K562 (cell line): ENCODE results near the gene HSPB6. TPM values are rescaled to one million over a fixed set of nuclear protein-coding genes. Genes with fewer than 3 reads are reported as not detected.

Source experiments
- CBX2 ChIP-seq: fragments of 200-600 bp; sonication (generic); IDR thresholded peaks from one replicate; pipeline ENCODE4 v1.6.1; 2012; ENCODE audit warnings: mild to moderate bottlenecking, low read length, inconsistent platforms; ENCODE audit not compliant: insufficient read depth, poor library complexity, severe bottlenecking
- EZH2 ChIP-seq: IDR thresholded peaks from 2 replicates; pipeline ENCODE4 v1.6.1; 2012; ENCODE audit warnings: low read depth, mild to moderate bottlenecking, inconsistent platforms, low read length, borderline replicate concordance
- FOXK1 ChIP-seq: sonication (generic); formaldehyde crosslinking; IDR thresholded peaks from 2 replicates; pipeline ENCODE4 v1.8.0; 2022; ENCODE audit warnings: missing genetic modification reagents, mild to moderate bottlenecking, borderline replicate concordance
- HDAC8 ChIP-seq: fragments of 450-650 bp; IDR thresholded peaks from 2 replicates; pipeline ENCODE4 v1.6.1; 2016; ENCODE audit warnings: mild to moderate bottlenecking, missing genetic modification characterization, moderate library complexity, missing compliant biosample characterization
- NCOA4 ChIP-seq: fragments of 450-650 bp; IDR thresholded peaks from 2 replicates; pipeline ENCODE4 v1.6.1; 2018; ENCODE audit warnings: mild to moderate bottlenecking; ENCODE audit not compliant: partially characterized antibody
- NFYB ChIP-seq: IDR thresholded peaks from 2 replicates; pipeline ENCODE4 v1.6.1; 2011; ENCODE audit warnings: mild to moderate bottlenecking, moderate library complexity; ENCODE audit not compliant: insufficient read length; ENCODE audit errors: extremely low read depth
- PYGO2 ChIP-seq: fragments of 450-650 bp; IDR thresholded peaks from 2 replicates; pipeline ENCODE4 v1.6.1; 2016; ENCODE audit warnings: mild to moderate bottlenecking, missing genetic modification characterization, moderate library complexity, missing compliant biosample characterization
- RBM15 ChIP-seq: fragments of 200-400 bp; formaldehyde crosslinking; IDR thresholded peaks from 2 replicates; pipeline ENCODE4 v1.6.1; 2018; ENCODE audit warnings: mild to moderate bottlenecking, low read length, moderate library complexity; ENCODE audit not compliant: insufficient read depth
- SAP30 ChIP-seq: fragments of 200-600 bp; sonication (generic); IDR thresholded peaks from 2 replicates; pipeline ENCODE4 v1.6.1; 2012; ENCODE audit warnings: borderline replicate concordance, low read depth, mild to moderate bottlenecking, moderate library complexity, low read length, control low read depth, inconsistent platforms; ENCODE audit not compliant: insufficient read depth, poor library complexity, severe bottlenecking
- SMAD2 ChIP-seq: fragments of 150-350 bp; IDR thresholded peaks from 2 replicates; pipeline ENCODE4 v1.6.1; 2014; ENCODE audit warnings: low read depth, mild to moderate bottlenecking, low read length
- ZNF143 ChIP-seq: sonication (generic); formaldehyde crosslinking; IDR thresholded peaks from 2 replicates; pipeline ENCODE4 v1.9.0; 2022; ENCODE audit warnings: mild to moderate bottlenecking, missing genetic modification reagents
- ZNF707 ChIP-seq: fragments of 250-450 bp; sonication (Bioruptor Pico); conservative IDR thresholded peaks from 2 replicates; pipeline ENCODE4 v1.8.0; 2022; ENCODE audit warnings: inconsistent platforms, mild to moderate bottlenecking, moderate library complexity
- ZNF717 ChIP-seq: fragments of 250-450 bp; sonication (Bioruptor Pico); IDR thresholded peaks from 2 replicates; pipeline ENCODE4 v1.5.0; 2021
- polyA plus RNA-seq, 8 experiments: library from polyadenylated mRNA; depleted of rRNA in 4 of 8; stranded (reverse) in 5 of 8; unstranded in 3 of 8; fragments of >200 nt; fragmentation: Nextera tagmentation in 2 of 8; fragmentation: Illumina TruSeq in 1 of 8; extraction: Ambion mirVana in 2 of 8; extraction: Trizol in 1 of 8; gene quantifications; 2 replicates each; pipeline versions ENCODE4 v1.2.1 to v1.2.3, GENCODE V29; 2011 to 2014; ENCODE audit warnings: inconsistent platforms in 1 of 8, missing spikeins in 1 of 8
- total RNA-seq, 7 experiments: library from RNA; depleted of rRNA in 6 of 7; stranded (reverse); fragments of >200 nt in 6 of 7; fragmentation: Illumina TruSeq in 2 of 7; extraction: Trizol in 2 of 7; gene quantifications; 2 replicates each; pipeline versions ENCODE4 v1.2.1 to v1.2.3, GENCODE V29; 2011 to 2021; ENCODE audit warnings: low replicate concordance in 1 of 7
- TF ChIP-seq, protein P1 (sequence below): sonication (generic); formaldehyde crosslinking; IDR thresholded peaks from 2 replicates; pipeline ENCODE4 v1.8.1; 2023; ENCODE audit warnings: mild to moderate bottlenecking, missing genetic modification reagents, moderate library complexity
- TF ChIP-seq, protein P2 (sequence below), 2 experiments: fragments of 200-800 bp in 1 of 2; sonication (Bioruptor generic) in 1 of 2; sonication (generic) in 1 of 2; formaldehyde crosslinking in 1 of 2; IDR thresholded peaks in 1 of 2; conservative IDR thresholded peaks in 1 of 2; 2 replicates each; pipeline versions ENCODE4 v1.5.0 to v1.6.1; 2016 to 2020; ENCODE audit warnings: missing compliant biosample characterization in 1 of 2, missing genetic modification characterization in 1 of 2, missing genetic modification reagents in 1 of 2
- TF ChIP-seq, protein P3 (sequence below), 2 experiments: fragments of 450-650 bp; conservative IDR thresholded peaks; 2 replicates each; pipeline ENCODE4 v1.6.1; 2017; ENCODE audit warnings: mild to moderate bottlenecking in 2 of 2, moderate library complexity in 2 of 2
- TF ChIP-seq, protein P4 (sequence below): fragments of 250-450 bp; sonication (Bioruptor Pico); IDR thresholded peaks from 2 replicates; pipeline ENCODE4 v1.8.0; 2021; ENCODE audit warnings: moderate library complexity, mild to moderate bottlenecking, inconsistent platforms

HSPB6 gene
- total and polyA plus RNA-seq, 9 of the 15 experiments (the other 6 are each of a cell fraction or from before 2014, with no cell fraction given) = 0.55 TPM; not detected in 8

DNA sequence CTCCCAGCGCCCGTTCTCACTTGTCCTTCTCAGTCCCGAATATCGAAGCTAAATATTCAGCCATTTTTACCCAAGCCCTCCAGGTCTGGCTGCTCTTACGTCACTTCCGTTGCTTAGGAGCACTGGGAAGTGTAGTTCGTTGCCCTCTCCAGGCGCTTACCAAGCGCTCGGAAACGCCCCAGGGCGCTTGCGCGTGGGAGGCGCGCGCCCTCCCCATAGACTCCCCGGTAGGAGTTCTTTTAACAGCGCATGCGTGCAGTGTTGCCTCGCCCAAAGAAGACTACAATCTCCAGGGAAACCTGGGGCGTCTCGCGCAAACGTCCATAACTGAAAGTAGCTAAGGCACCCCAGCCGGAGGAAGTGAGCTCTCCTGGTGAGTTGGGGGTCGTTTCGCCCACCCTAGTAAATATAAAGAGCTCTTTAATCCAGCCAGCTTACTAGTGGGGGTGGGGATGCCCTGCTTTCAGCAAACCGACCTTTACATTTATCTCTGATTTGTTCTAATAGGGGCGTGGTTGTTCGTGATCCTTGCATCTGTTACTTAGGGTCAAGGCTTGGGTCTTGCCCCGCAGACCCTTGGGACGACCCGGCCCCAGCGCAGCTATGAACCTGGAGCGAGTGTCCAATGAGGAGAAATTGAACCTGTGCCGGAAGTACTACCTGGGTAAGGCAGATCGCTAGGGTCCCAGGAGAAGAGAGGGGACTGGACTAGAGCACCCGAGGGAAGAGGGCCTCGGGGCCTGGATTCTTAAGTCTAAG, 11.3 kb downstream of the HSPB6 start, which contains the start of the genes PSENEN and U2AF1L4 (continued):
- TF ChIP-seq HDAC8 (tag) (no peak), RBM15 (no peak), PYGO2 (tag) (no peak), SMAD2 (no peak), ZNF707 (no peak), SAP30 (peak; percentile 74), CBX2 (no peak), ZNF717 (CRISPR knock-in tag) (no peak), FOXK1 (CRISPR knock-in tag) (0 out of 2 replicates have a peak, but pooled peaks have one; percentile 24), EZH2 (no peak), ZNF143 (peak; percentile 87), NCOA4 (no peak), NFYB (no peak)
- TF ChIP-seq, protein P1, sequence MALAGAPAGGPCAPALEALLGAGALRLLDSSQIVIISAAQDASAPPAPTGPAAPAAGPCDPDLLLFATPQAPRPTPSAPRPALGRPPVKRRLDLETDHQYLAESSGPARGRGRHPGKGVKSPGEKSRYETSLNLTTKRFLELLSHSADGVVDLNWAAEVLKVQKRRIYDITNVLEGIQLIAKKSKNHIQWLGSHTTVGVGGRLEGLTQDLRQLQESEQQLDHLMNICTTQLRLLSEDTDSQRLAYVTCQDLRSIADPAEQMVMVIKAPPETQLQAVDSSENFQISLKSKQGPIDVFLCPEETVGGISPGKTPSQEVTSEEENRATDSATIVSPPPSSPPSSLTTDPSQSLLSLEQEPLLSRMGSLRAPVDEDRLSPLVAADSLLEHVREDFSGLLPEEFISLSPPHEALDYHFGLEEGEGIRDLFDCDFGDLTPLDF (CRISPR knock-in tag) = no peak
- TF ChIP-seq, protein P2, sequence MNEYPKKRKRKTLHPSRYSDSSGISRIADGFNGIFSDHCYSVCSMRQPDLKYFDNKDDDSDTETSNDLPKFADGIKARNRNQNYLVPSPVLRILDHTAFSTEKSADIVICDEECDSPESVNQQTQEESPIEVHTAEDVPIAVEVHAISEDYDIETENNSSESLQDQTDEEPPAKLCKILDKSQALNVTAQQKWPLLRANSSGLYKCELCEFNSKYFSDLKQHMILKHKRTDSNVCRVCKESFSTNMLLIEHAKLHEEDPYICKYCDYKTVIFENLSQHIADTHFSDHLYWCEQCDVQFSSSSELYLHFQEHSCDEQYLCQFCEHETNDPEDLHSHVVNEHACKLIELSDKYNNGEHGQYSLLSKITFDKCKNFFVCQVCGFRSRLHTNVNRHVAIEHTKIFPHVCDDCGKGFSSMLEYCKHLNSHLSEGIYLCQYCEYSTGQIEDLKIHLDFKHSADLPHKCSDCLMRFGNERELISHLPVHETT (CRISPR knock-in tag; conservative IDR thresholded peaks at IDR 0.05 in 1 of 2, IDR thresholded peaks at IDR 0.05 in 1 of 2) = peak in 1 of 2 experiments; percentile 2; a peak in 1 of 4 replicates
- TF ChIP-seq, protein P3, sequence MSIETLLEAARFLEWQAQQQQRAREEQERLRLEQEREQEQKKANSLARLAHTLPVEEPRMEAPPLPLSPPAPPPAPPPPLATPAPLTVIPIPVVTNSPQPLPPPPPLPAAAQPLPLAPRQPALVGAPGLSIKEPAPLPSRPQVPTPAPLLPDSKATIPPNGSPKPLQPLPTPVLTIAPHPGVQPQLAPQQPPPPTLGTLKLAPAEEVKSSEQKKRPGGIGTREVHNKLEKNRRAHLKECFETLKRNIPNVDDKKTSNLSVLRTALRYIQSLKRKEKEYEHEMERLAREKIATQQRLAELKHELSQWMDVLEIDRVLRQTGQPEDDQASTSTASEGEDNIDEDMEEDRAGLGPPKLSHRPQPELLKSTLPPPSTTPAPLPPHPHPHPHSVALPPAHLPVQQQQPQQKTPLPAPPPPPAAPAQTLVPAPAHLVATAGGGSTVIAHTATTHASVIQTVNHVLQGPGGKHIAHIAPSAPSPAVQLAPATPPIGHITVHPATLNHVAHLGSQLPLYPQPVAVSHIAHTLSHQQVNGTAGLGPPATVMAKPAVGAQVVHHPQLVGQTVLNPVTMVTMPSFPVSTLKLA (conservative IDR thresholded peaks at IDR 0.05) = peak in 1 of 2 experiments; percentile 20; a peak in 3 of 4 replicates
- TF ChIP-seq, protein P4, sequence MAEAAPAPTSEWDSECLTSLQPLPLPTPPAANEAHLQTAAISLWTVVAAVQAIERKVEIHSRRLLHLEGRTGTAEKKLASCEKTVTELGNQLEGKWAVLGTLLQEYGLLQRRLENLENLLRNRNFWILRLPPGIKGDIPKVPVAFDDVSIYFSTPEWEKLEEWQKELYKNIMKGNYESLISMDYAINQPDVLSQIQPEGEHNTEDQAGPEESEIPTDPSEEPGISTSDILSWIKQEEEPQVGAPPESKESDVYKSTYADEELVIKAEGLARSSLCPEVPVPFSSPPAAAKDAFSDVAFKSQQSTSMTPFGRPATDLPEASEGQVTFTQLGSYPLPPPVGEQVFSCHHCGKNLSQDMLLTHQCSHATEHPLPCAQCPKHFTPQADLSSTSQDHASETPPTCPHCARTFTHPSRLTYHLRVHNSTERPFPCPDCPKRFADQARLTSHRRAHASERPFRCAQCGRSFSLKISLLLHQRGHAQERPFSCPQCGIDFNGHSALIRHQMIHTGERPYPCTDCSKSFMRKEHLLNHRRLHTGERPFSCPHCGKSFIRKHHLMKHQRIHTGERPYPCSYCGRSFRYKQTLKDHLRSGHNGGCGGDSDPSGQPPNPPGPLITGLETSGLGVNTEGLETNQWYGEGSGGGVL (CRISPR knock-in tag) = no peak
